Measurements from ENCODE around the gene HUWE1.

Gene HUWE1

DNA sequence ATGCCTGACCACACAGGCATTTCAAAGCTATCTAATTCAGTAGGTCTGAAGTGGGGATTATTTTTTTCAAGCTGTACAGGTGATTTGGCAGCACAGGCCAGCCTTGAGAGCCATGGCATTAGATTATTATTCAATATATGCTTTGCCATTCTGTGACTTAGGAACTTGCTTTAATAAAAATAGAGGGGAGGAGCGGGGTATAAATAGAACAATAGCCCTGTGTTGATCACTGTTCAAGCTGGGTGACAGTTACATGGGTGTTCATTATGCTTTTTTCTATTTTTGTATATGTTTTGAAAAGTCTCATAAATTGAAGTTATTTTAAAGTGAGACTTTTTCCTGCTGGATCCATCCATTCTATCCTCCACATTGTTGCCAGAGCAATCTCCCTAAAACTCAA lies 20.3 kb downstream of the HUWE1 start:
- no peak overlapping the region for H3K27ac ChIP-seq (ENCODE audit: low read depth, low read length, poor library complexity, severe bottlenecking)
- no peak overlapping the region for H3K4me2 ChIP-seq (ENCODE audit: low read length)
- H3K27me3 ChIP-seq (ENCODE audit: insufficient read depth, low read length) = no peaks in the 10 kb centered on the region
- H3F3A ChIP-seq (ENCODE audit: insufficient read depth, low read length) = no peaks in the 10 kb centered on the region
- no peaks in the 10 kb centered on the region for H4K20me1 ChIP-seq (ENCODE audit: insufficient read depth, low read length)
- H3K4me3 ChIP-seq (ENCODE audit: low read depth, low read length, poor library complexity, severe bottlenecking) = no peak overlapping the region
- no peaks in the 10 kb centered on the region for H3K9me3 ChIP-seq (ENCODE audit: low read length)
- TF ChIP-seq, protein P1, sequence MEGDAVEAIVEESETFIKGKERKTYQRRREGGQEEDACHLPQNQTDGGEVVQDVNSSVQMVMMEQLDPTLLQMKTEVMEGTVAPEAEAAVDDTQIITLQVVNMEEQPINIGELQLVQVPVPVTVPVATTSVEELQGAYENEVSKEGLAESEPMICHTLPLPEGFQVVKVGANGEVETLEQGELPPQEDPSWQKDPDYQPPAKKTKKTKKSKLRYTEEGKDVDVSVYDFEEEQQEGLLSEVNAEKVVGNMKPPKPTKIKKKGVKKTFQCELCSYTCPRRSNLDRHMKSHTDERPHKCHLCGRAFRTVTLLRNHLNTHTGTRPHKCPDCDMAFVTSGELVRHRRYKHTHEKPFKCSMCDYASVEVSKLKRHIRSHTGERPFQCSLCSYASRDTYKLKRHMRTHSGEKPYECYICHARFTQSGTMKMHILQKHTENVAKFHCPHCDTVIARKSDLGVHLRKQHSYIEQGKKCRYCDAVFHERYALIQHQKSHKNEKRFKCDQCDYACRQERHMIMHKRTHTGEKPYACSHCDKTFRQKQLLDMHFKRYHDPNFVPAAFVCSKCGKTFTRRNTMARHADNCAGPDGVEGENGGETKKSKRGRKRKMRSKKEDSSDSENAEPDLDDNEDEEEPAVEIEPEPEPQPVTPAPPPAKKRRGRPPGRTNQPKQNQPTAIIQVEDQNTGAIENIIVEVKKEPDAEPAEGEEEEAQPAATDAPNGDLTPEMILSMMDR (IDR thresholded peaks at IDR 0.05; ENCODE audit: low read length) = no peak
- TF ChIP-seq EZH2 (IDR thresholded peaks at IDR 0.05; ENCODE audit: borderline replicate concordance, low read length) = no peak
- no peak overlapping the region for H2AFZ ChIP-seq (ENCODE audit: low read length)
- H3K79me2 ChIP-seq (ENCODE audit: insufficient read depth, low read length) = peaks cover 69% of the 10 kb centered on the region
- H3K9ac ChIP-seq (ENCODE audit: low read length) = no peak overlapping the region
- H3K4me1 ChIP-seq (ENCODE audit: insufficient read depth, low read length, severe bottlenecking) = no peaks in the 10 kb centered on the region
- peaks cover 76% of the 10 kb centered on the region for H3K36me3 ChIP-seq (ENCODE audit: insufficient read depth, low read length)
- H3K9me2 ChIP-seq (ENCODE audit: low read depth, low read length) = no peaks in the 10 kb centered on the region

DNA sequence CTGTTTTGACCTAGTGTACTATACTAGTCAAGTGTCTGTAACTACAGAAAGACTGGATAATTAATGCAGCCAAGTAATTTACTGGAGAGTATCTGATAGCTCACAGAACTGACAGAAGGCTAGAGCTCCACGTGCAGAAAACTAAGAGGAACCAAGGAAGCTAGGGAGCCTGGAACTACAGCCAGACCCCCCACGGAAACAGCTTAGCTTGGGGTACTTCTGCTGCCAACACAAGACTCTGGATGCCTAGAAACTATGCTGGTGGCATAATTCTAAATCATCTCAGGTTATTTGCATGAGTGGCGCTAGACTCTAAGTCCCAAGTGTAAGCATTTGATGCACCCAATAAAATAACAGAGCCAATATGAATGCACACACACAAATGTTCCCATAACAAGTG lies 26.5 kb downstream of the HUWE1 start:
- TF ChIP-seq, protein P1 (IDR thresholded peaks at IDR 0.05; ENCODE audit: low read length) = no peak
- no peak for TF ChIP-seq EZH2 (IDR thresholded peaks at IDR 0.05; ENCODE audit: borderline replicate concordance, low read length)
- Histone ChIP-seq H3K9me3 (ENCODE audit: low read length) (no peaks in the 10 kb centered on the region), H4K20me1 (ENCODE audit: insufficient read depth, low read length) (no peaks in the 10 kb centered on the region), H3K4me2 (ENCODE audit: low read length) (no peak overlapping the region), H3K9me2 (ENCODE audit: low read depth, low read length) (no peaks in the 10 kb centered on the region), H3F3A (ENCODE audit: insufficient read depth, low read length) (no peaks in the 10 kb centered on the region), H3K27me3 (ENCODE audit: insufficient read depth, low read length) (no peaks in the 10 kb centered on the region), H3K27ac (ENCODE audit: low read depth, low read length, poor library complexity, severe bottlenecking) (no peak overlapping the region), H3K36me3 (ENCODE audit: insufficient read depth, low read length) (peaks cover 52% of the 10 kb centered on the region), H3K9ac (ENCODE audit: low read length) (no peak overlapping the region), H3K4me3 (ENCODE audit: low read depth, low read length, poor library complexity, severe bottlenecking) (no peak overlapping the region), H2AFZ (ENCODE audit: low read length) (no peak overlapping the region), H3K79me2 (ENCODE audit: insufficient read depth, low read length) (peaks cover 60% of the 10 kb centered on the region), H3K4me1 (ENCODE audit: insufficient read depth, low read length, severe bottlenecking) (no peaks in the 10 kb centered on the region)

DNA sequence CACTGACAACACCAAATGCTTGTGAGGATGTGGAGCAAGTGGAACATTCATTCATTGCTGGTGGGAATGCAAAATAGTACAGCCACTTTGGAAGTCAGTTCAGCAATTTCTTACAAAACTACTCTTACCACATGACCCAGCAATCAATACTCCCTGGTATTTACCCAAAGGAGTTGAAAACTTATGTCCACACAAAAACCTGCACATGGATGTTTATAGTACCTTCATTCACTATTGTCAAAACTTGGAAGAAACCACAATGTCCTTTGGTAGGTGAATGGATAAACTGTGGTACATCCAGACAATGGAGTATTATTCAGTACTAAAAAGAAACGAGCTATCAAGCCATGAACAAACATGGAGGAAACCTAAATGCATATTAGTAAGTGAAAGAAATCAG lies 27.5 kb downstream of the HUWE1 start:
- no peak overlapping the region for H3K4me2 ChIP-seq (ENCODE audit: low read length)
- TF ChIP-seq, protein P1 (IDR thresholded peaks at IDR 0.05; ENCODE audit: low read length) = no peak
- no peak for TF ChIP-seq EZH2 (IDR thresholded peaks at IDR 0.05; ENCODE audit: borderline replicate concordance, low read length)
- peaks cover 64% of the 10 kb centered on the region for H3K79me2 ChIP-seq (ENCODE audit: insufficient read depth, low read length)
- H3K27ac ChIP-seq (ENCODE audit: low read depth, low read length, poor library complexity, severe bottlenecking) = no peak overlapping the region
- no peaks in the 10 kb centered on the region for H4K20me1 ChIP-seq (ENCODE audit: insufficient read depth, low read length)
- no peak overlapping the region for H3K9ac ChIP-seq (ENCODE audit: low read length)
- H3K9me3 ChIP-seq (ENCODE audit: low read length) = no peaks in the 10 kb centered on the region
- no peak overlapping the region for H3K4me3 ChIP-seq (ENCODE audit: low read depth, low read length, poor library complexity, severe bottlenecking)
- H3K36me3 ChIP-seq (ENCODE audit: insufficient read depth, low read length) = peaks cover 53% of the 10 kb centered on the region
- no peak overlapping the region for H2AFZ ChIP-seq (ENCODE audit: low read length)
- no peaks in the 10 kb centered on the region for H3K4me1 ChIP-seq (ENCODE audit: insufficient read depth, low read length, severe bottlenecking)
- H3K9me2 ChIP-seq (ENCODE audit: low read depth, low read length) = no peaks in the 10 kb centered on the region
- no peaks in the 10 kb centered on the region for H3K27me3 ChIP-seq (ENCODE audit: insufficient read depth, low read length)
- H3F3A ChIP-seq (ENCODE audit: insufficient read depth, low read length) = no peaks in the 10 kb centered on the region

Measured in OCI-LY1 (cell line).